GM18909 (cell line): ENCODE measurements around the gene TAB3.
A peak's percentile ranks its signal among the peaks of the same experiment; 100 is the strongest.

Experiments
- ATAC-seq: cut with Tn5 transposase; IDR thresholded peaks from one replicate; pipeline ENCODE4 v1.9.1; 2021; ENCODE audit warnings: mild to moderate bottlenecking; ENCODE audit not compliant: unreplicated experiment, poor library complexity

The TAB3 gene

GRCh38 chrX:30887721-30888120 is 1.3 kb downstream of the TAB3 start:
- no peak for ATAC-seq

DNA sequence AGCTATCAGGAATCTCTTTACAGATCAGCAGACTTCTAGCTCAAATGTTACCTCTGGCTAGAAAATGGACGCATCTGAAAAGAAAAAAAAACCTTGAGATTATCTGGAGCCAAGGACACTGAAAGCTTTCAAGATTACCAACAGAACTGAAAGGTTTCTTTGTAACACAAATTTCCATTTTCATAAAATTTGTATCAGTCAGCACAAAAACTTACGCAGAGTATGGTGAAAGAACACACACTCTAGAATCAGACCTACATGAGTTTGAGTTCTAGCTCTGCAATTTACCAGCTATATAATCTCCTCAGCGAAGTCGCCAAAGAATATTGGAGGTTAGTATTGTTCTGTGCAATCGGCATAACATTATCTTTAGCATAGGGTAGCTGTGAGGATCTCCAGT is 1.8 kb downstream of the TAB3 start:
- no peak for ATAC-seq

DNA sequence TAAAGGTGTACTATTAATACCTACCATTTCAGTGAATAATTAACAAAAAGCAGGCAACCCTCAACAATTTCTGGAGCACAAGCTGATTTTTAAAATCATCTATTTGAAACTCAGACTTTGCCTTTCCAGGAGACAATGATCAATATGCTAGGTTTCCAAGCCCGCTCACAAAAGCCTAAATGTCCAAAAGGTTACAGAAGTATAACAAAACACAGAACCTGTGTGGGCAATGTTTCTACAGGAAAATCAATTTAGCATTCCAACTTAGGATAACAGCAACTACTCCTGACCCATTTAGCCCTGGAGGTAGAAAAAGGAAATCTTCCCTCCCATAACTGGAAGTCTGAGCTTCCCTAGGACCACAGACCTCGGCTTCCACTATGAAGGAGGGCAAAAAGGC is 3.9 kb downstream of the TAB3 start:
- ATAC-seq, result no peak

GRCh38 chrX:30883138-30883537 is 5.9 kb downstream of the TAB3 start:
- no peak for ATAC-seq

DNA sequence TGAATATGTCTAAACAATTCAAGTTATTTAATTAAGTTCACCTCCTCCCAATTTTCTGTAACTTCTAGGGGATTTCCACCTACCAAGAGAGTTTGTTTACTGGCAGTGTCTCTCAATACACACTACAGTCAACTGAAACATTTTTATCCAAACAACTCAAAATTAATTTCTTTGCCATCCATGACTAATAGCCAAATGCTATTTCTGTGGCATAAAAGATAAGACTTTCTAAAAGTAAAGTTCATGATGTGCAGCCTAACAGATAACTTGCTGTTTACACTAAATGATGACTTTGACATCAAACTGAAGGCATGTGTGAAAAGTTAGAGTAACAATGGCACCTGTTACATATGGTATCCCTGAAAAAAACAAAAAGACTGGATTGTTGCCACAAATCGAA is 7.3 kb downstream of the TAB3 start:
- no peak for ATAC-seq

DNA sequence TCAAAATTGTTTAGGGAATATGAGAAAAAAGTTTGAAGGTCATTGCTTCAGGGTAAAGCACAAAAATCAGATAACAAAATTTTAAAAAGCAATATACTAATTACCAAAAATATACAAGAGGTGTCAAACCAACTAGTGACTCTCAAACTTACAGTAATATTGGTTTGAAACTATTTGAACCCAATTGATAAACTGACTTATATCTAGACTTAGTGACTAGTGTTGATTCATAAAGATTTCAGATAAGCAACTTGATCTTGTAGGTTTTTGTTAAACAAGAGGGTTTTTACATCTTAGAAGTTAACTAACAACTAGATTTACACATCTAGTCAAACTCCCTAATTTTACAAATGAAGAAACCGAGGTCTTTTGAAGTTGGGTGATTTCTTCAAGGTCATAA is 7.7 kb downstream of the TAB3 start:
- no peak for ATAC-seq

GRCh38 chrX:30880058-30880457 is 9.0 kb downstream of the TAB3 start:
- ATAC-seq, result no peak

DNA sequence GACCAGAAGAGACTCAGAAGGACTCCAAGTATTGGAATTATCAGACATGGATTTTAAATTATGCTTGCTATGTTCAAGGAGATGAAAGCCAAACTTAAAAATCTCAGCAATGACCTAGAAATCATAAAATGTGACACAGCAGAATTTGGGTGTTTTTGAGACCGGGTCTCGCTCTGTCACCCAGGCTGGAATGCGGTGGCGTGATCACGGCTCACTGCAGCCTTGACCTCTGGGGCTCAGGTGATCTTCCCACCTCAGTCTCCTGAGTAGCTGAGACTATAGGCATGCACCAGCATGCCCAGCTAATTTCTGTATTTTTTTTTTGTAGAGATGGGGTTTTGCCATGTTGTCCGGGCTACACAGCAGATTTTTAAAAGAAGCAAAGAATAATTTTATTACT is 12.7 kb downstream of the TAB3 start:
- no peak for ATAC-seq

DNA sequence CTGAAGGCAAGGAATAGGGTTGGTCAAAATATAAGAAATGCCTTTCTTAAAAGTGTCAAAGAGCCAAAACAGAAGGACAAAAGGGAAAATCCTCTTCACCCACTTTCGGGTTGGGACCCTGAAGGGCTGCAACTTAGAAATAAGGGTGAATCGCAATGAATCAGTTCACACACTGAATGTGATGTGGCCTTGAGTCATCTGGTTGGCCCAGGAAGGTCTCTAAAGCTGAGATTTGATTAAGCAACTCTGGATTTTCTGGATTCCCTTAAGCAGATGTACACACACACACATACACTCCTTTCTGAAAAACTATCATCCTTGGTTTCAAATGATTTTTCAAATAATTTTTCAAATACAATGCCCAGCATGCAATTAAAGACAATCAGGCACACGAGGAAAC is 13.1 kb downstream of the TAB3 start:
- ATAC-seq, result no peak

DNA sequence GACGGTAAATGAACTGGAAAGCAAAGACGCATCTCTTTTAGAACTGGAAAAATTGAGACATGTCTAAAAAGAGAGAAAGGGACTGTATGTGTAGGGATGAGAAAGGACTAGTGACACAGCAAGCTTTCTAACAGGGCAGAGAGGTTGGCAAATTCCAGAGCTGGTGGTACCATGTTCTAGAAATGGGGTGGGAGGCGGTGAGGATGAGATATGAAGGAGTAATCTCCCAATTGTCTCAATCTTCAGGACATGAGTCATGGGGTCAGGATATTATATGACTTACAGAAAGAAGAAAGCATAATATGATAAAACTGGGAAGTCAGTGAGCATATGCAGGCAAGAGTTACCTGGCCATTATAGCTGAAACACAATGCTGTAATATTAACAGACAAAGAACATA is 14.2 kb downstream of the TAB3 start:
- ATAC-seq, result no peak

GRCh38 chrX:30870572-30870971 is 18.5 kb downstream of the TAB3 start:
- ATAC-seq, result no peak

DNA sequence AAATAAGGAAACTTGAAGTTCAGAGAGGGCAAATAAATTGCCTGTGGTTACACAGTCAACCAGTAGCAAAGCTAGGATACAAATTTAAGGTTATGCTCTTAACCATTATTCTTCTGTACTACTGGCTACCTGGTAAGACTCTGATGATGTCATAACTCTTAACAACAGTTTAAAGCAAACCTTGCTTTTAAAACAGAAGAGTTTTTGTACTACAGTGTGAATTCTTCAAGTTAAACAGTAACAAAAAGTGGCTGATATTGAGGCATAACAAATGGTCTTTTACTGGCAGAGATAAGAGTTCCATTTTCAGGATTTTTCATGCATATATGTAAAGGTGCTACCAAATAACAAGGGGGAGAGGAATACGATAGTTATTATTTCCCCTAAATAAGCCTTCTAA is 23.4 kb downstream of the TAB3 start:
- ATAC-seq, result no peak

GRCh38 chrX:30865015-30865414 is 24.0 kb downstream of the TAB3 start:
- peak; percentile 71 for ATAC-seq

GRCh38 chrX:30864383-30864785 is 24.7 kb downstream of the TAB3 start:
- no peak for ATAC-seq

DNA sequence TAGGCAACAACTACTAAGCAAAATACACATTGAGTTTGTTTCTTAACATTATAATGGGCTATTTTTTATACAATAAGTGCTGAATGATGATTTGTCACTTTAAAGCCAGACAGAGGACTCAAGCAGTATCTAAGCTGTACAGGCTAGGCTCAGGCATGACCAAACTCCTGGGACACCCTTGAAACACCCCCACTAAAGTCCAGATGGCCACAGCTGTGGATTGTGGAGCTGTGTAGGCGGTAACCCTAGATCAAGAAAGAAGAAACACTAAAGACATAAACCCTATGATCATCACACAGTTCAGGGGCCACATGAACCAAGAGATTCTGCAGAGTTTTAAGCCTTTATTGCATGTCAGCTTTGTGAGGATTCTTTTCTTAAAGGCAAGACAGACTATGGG is 25.1 kb downstream of the TAB3 start:
- no peak for ATAC-seq

GRCh38 chrX:30858098-30858497 is 31.0 kb downstream of the TAB3 start:
- no peak for ATAC-seq

GRCh38 chrX:30851449-30851848 is 37.6 kb downstream of the TAB3 start:
- no peak for ATAC-seq

GRCh38 chrX:30835373-30835772 is 53.7 kb downstream of the TAB3 start:
- no peak for ATAC-seq

GRCh38 chrX:30833896-30834295 is 55.2 kb downstream of the TAB3 start:
- ATAC-seq, result no peak

- peak; percentile 92 for ATAC-seq
These were observed 58.0 kb downstream of the TAB3 start for GRCh38 chrX:30831082-30831481.

GRCh38 chrX:30830326-30830943 is 58.6 kb downstream of the TAB3 start:
- no peak for ATAC-seq

DNA sequence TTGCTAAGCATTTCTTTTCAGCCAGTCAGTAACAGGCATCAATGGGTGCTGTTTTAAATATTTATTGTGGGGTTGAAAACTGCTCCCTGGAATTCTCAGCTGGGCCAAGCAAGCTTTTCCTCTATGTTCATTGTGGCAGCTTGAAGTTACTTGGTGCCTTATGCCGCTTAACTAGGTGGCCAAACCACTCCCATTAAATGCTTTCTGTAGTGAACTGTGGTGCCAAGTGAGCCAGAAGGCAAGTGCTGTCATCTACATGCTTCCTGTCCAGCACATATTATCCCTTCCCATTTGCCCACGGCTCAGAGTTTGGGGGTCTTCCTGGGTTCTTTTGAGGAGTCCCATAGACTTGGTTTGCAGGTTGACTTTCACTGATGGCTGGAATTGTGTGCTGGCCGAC is 64.8 kb downstream of the TAB3 start:
- no peak for ATAC-seq

DNA sequence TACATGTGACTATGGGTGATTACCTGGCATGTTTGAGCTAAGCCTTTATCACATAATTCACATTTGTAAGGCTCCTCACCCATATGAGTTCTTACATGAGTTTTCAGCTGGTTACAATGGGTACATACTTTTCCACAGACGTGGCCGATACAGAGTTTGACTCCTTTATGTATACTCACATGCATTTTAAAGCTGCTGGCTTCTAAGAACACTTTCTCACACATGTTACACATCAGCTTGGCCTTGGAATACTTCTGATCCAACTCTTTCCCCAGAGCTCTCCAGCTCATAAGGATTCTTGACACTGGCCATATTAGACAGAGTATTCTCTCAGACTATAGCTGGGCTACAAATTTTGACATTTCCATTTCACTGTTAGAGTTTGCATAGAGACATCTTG is 66.3 kb downstream of the TAB3 start:
- ATAC-seq, result no peak
